Hepatocyte (in vitro differentiated cells): ENCODE measurements around the gene EDC3.

Experiments used
- EZH2 ChIP-seq: fragments of 200-600 bp; sonication (generic); IDR thresholded peaks from 2 replicates; pipeline ENCODE4 v1.6.1; 2016; ENCODE audit warnings: antibody characterized with exemption, mild to moderate bottlenecking, borderline replicate concordance
- TF ChIP-seq, protein P1 (sequence below): fragments of 200-600 bp; sonication (generic); IDR thresholded peaks from 2 replicates; pipeline ENCODE4 v1.5.1; 2016; ENCODE audit warnings: antibody characterized with exemption, mild to moderate bottlenecking; ENCODE audit not compliant: poor library complexity

DNA sequence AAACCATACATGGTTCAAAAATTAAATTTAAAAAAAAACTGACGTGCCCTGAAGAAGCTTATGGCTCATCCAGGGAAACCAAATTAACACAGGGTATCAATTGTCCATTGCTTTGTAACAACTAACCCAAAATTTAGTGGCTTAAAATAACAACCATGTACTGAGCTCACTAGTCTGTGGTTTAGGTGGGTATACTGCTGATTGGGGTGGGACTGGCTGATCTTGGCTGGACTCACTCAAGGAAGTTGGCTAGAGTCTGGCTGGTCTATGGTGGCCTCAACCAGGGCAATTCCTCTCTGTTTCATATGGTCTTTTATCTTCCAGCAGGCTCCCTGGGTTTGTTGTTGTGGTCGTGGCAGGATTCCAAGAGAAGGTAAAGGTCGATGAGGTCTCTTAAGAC lies 14.1 kb upstream of the EDC3 start:
- TF ChIP-seq, protein P1, sequence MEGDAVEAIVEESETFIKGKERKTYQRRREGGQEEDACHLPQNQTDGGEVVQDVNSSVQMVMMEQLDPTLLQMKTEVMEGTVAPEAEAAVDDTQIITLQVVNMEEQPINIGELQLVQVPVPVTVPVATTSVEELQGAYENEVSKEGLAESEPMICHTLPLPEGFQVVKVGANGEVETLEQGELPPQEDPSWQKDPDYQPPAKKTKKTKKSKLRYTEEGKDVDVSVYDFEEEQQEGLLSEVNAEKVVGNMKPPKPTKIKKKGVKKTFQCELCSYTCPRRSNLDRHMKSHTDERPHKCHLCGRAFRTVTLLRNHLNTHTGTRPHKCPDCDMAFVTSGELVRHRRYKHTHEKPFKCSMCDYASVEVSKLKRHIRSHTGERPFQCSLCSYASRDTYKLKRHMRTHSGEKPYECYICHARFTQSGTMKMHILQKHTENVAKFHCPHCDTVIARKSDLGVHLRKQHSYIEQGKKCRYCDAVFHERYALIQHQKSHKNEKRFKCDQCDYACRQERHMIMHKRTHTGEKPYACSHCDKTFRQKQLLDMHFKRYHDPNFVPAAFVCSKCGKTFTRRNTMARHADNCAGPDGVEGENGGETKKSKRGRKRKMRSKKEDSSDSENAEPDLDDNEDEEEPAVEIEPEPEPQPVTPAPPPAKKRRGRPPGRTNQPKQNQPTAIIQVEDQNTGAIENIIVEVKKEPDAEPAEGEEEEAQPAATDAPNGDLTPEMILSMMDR, result no peak
- TF ChIP-seq EZH2, result no peak
